GM23338 (cell line): ENCODE results near the gene CDK16. TPM values are rescaled to one million over a fixed set of nuclear protein-coding genes. Genes with fewer than 3 reads are reported as not detected.

ENCODE experiments used
- ATAC-seq: fragments of 200-7000 bp; cut with Tn5 transposase; 3 replicates; pipeline ENCODE4 v1.9.1; 2020
- DNase-seq: peaks from one replicate; pipeline ENCODE4 v3.0.0-alpha.2; 2015; ENCODE audit warnings: low spot score
- H2AFZ ChIP-seq: fragments of 200-600 bp; sonication (generic); 2 replicates; pipeline ENCODE4 v1.8.0; 2016; ENCODE audit warnings: antibody characterized with exemption, mild to moderate bottlenecking, moderate library complexity
- H3F3A ChIP-seq: fragments of 200-600 bp; sonication (generic); replicated peaks from 2 replicates; pipeline ENCODE4 v1.8.0; 2017; ENCODE audit warnings: antibody characterized with exemption, mixed run types, low read depth
- H3K27ac ChIP-seq: fragments of 200-600 bp; sonication (generic); 2 replicates; pipeline ENCODE4 v1.6.1; 2016; ENCODE audit warnings: low read depth
- H3K27me3 ChIP-seq: fragments of 200-600 bp; sonication (generic); 2 replicates; pipeline ENCODE4 v1.8.0; 2016; ENCODE audit warnings: mild to moderate bottlenecking, mixed run types, moderate library complexity; ENCODE audit not compliant: insufficient read depth
- H3K36me3 ChIP-seq: fragments of 200-600 bp; sonication (generic); 2 replicates; pipeline ENCODE4 v1.8.0; 2016; ENCODE audit warnings: mild to moderate bottlenecking; ENCODE audit not compliant: insufficient read depth
- H3K4me1 ChIP-seq: fragments of 200-600 bp; sonication (generic); 2 replicates; pipeline ENCODE4 v1.8.0; 2016; ENCODE audit warnings: mild to moderate bottlenecking, moderate library complexity; ENCODE audit not compliant: insufficient read depth
- H3K4me2 ChIP-seq: fragments of 200-600 bp; sonication (generic); 2 replicates; pipeline ENCODE4 v1.7.1; 2017; ENCODE audit warnings: mixed run types
- H3K4me3 ChIP-seq: fragments of 200-600 bp; sonication (generic); 2 replicates; pipeline ENCODE4 v1.6.1; 2016; ENCODE audit warnings: mixed run types
- H3K79me2 ChIP-seq: fragments of 200-600 bp; sonication (generic); replicated peaks from 2 replicates; pipeline ENCODE4 v1.8.0; 2017; ENCODE audit warnings: mild to moderate bottlenecking; ENCODE audit not compliant: insufficient read depth
- H3K9me2 ChIP-seq: fragments of 200-600 bp; sonication (generic); 2 replicates; pipeline ENCODE4 v1.8.0; 2017; ENCODE audit not compliant: insufficient read depth
- H4K20me1 ChIP-seq: fragments of 200-600 bp; sonication (generic); replicated peaks from 2 replicates; pipeline ENCODE4 v1.8.0; 2017; ENCODE audit warnings: mild to moderate bottlenecking; ENCODE audit not compliant: insufficient read depth
- H3K27ac Mint-ChIP-seq: 2 replicates; pipeline ENCODE4 v1.8.0; 2020; ENCODE audit warnings: inconsistent platforms, mild to moderate bottlenecking, moderate library complexity, mixed read lengths
- H3K27me3 Mint-ChIP-seq: 3 replicates; pipeline ENCODE4 v1.8.0; 2022; ENCODE audit warnings: low read depth, mild to moderate bottlenecking, moderate library complexity, mixed read lengths, inconsistent platforms; ENCODE audit not compliant: insufficient read depth, poor library complexity
- H3K36me3 Mint-ChIP-seq: 3 replicates; pipeline ENCODE4 v1.8.0; 2021; ENCODE audit warnings: low read depth, mild to moderate bottlenecking, inconsistent platforms, moderate library complexity, mixed read lengths
- H3K4me1 Mint-ChIP-seq: 3 replicates; pipeline ENCODE4 v1.8.0; 2020; ENCODE audit warnings: mild to moderate bottlenecking, inconsistent platforms, mixed read lengths
- H3K4me3 Mint-ChIP-seq: 3 replicates; pipeline ENCODE4 v1.8.0; 2021; ENCODE audit warnings: moderate library complexity, mild to moderate bottlenecking, inconsistent platforms, mixed read lengths
- H3K9me3 Mint-ChIP-seq: 3 replicates; pipeline ENCODE4 v1.8.0; 2020; ENCODE audit warnings: moderate library complexity, mild to moderate bottlenecking, inconsistent platforms, mixed read lengths
- CREB1 ChIP-seq: fragments of 250-450 bp; sonication (Bioruptor Pico); IDR thresholded peaks from 2 replicates; pipeline ENCODE4 v1.5.0; 2020; ENCODE audit warnings: low read depth, mild to moderate bottlenecking, moderate library complexity
- EZH2 ChIP-seq: fragments of 200-600 bp; sonication (generic); IDR thresholded peaks from one replicate; pipeline ENCODE4 v1.8.0; 2017; ENCODE audit warnings: antibody characterized with exemption, mild to moderate bottlenecking, low read depth; ENCODE audit not compliant: unreplicated experiment
- EZH2phosphoT487 ChIP-seq: fragments of 200-600 bp; sonication (generic); IDR thresholded peaks from one replicate; pipeline ENCODE4 v1.8.1; 2018; ENCODE audit warnings: antibody characterized with exemption; ENCODE audit not compliant: unreplicated experiment
- JUNB ChIP-seq: IDR thresholded peaks from one replicate; pipeline ENCODE4 v1.6.1; 2016; ENCODE audit warnings: antibody characterized with exemption; ENCODE audit not compliant: unreplicated experiment
- NANOG ChIP-seq: IDR thresholded peaks from 2 replicates; pipeline ENCODE4 v1.6.1; 2016; ENCODE audit warnings: antibody characterized with exemption, borderline replicate concordance
- POLR2AphosphoS5 ChIP-seq: IDR thresholded peaks from 2 replicates; pipeline ENCODE4 v1.6.1; 2016; ENCODE audit warnings: antibody characterized with exemption, low read depth
- REST ChIP-seq: IDR thresholded peaks from one replicate; pipeline ENCODE4 v1.6.1; 2018; ENCODE audit warnings: antibody characterized with exemption; ENCODE audit not compliant: unreplicated experiment
- STAT1 ChIP-seq: IDR thresholded peaks from one replicate; pipeline ENCODE4 v1.6.1; 2016; ENCODE audit warnings: antibody characterized with exemption; ENCODE audit not compliant: unreplicated experiment
- ZNF114 ChIP-seq: fragments of 250-450 bp; sonication (Bioruptor Pico); IDR thresholded peaks from 2 replicates; pipeline ENCODE4 v1.5.0; 2020; ENCODE audit warnings: mild to moderate bottlenecking, moderate library complexity
- ZNF331 ChIP-seq: fragments of 250-450 bp; sonication (Bioruptor Pico); IDR thresholded peaks from 2 replicates; pipeline ENCODE4 v1.5.0; 2020; ENCODE audit warnings: low read depth, mild to moderate bottlenecking, moderate library complexity
- polyA plus RNA-seq: library from polyadenylated mRNA; unstranded; fragments of >200 nt; fragmentation: Nextera tagmentation; extraction: Ambion mirVana; gene quantifications from 2 replicates; pipeline ENCODE4 v1.2.1, GENCODE V29; 2016
- total RNA-seq: library from RNA; depleted of rRNA; stranded (reverse); fragments of >200 nt; shearing (Covaris generic); gene quantifications from 2 replicates; pipeline ENCODE4 v1.2.3, GENCODE V29; 2014
- TF ChIP-seq, protein P1 (sequence below): IDR thresholded peaks from 2 replicates; pipeline ENCODE4 v1.6.1; 2016; ENCODE audit warnings: antibody characterized with exemption
- TF ChIP-seq, protein P2 (sequence below), 2 experiments: fragments of 200-600 bp in 1 of 2; sonication (generic) in 1 of 2; conservative IDR thresholded peaks; 2 replicates each; pipeline versions ENCODE4 v1.5.1 to v1.6.1; 2016 to 2017; ENCODE audit warnings: antibody characterized with exemption in 2 of 2, low read depth in 2 of 2, mild to moderate bottlenecking in 2 of 2, moderate library complexity in 1 of 2

CDK16 gene
- total and polyA plus RNA-seq, 2 experiments from 2014 or later: 58.9 to 158 TPM

GRCh38 chrX:47172549-47172948 lies 45.9 kb upstream of the CDK16 start:
- H3K27ac Mint-ChIP-seq: no peak overlapping the region
- Histone ChIP-seq H3K4me3 (no peak overlapping the region), H2AFZ (no peak overlapping the region), H3K9me2 (no peaks in the 10 kb centered on the region), H3K4me1 (no peaks in the 10 kb centered on the region), H3K27me3 (no peaks in the 10 kb centered on the region), H4K20me1 (no peaks in the 10 kb centered on the region), H3F3A (no peaks in the 10 kb centered on the region), H3K36me3 (0 out of 2 replicates have a peak, but pooled peaks cover 3% of the 10 kb centered on the region), H3K4me2 (no peak overlapping the region), H3K79me2 (peaks cover 3% of the 10 kb centered on the region; the same call in 1 of the 2 replicates), H3K27ac (no peak overlapping the region)
- no peaks in the 10 kb centered on the region; the same call in 2 of the 3 replicates for H3K9me3 Mint-ChIP-seq
- ATAC-seq: no peak
- H3K4me3 Mint-ChIP-seq: no peak overlapping the region
- no peaks in the 10 kb centered on the region; the same call in 2 of the 3 replicates for H3K4me1 Mint-ChIP-seq
- TF ChIP-seq REST: no peak
- H3K36me3 Mint-ChIP-seq: peaks cover 34% of the 10 kb centered on the region
- no peak for DNase-seq
- peaks cover 5% of the 10 kb centered on the region for H3K27me3 Mint-ChIP-seq

GRCh38 chrX:47172971-47173792 lies 45.3 kb upstream of the CDK16 start:
- Histone ChIP-seq H4K20me1 (no peaks in the 10 kb centered on the region), H3K4me2 (no peak overlapping the region), H2AFZ (no peak overlapping the region), H3F3A (no peaks in the 10 kb centered on the region), H3K4me3 (no peak overlapping the region), H3K4me1 (no peaks in the 10 kb centered on the region), H3K27ac (no peak overlapping the region), H3K9me2 (no peaks in the 10 kb centered on the region), H3K79me2 (0 out of 2 replicates have a peak, but pooled peaks cover 1% of the 10 kb centered on the region), H3K36me3 (0 out of 2 replicates have a peak, but pooled peaks cover 3% of the 10 kb centered on the region), H3K27me3 (no peaks in the 10 kb centered on the region)
- Mint-ChIP-seq H3K27ac (no peak overlapping the region), H3K9me3 (no peaks in the 10 kb centered on the region; the same call in 2 of the 3 replicates), H3K36me3 (peaks cover 39% of the 10 kb centered on the region), H3K27me3 (peaks cover 5% of the 10 kb centered on the region), H3K4me1 (no peaks in the 10 kb centered on the region; the same call in 2 of the 3 replicates), H3K4me3 (no peak overlapping the region)
- no peak for ATAC-seq
- no peak for DNase-seq
- TF ChIP-seq, protein P1, sequence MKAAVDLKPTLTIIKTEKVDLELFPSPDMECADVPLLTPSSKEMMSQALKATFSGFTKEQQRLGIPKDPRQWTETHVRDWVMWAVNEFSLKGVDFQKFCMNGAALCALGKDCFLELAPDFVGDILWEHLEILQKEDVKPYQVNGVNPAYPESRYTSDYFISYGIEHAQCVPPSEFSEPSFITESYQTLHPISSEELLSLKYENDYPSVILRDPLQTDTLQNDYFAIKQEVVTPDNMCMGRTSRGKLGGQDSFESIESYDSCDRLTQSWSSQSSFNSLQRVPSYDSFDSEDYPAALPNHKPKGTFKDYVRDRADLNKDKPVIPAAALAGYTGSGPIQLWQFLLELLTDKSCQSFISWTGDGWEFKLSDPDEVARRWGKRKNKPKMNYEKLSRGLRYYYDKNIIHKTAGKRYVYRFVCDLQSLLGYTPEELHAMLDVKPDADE: no peak
- no peak for TF ChIP-seq NANOG
- no peak for TF ChIP-seq POLR2AphosphoS5
- no peak for TF ChIP-seq ZNF114
- TF ChIP-seq STAT1: no peak
- no peak for TF ChIP-seq JUNB
- no peak for TF ChIP-seq REST
- no peak for TF ChIP-seq EZH2phosphoT487
- no peak for TF ChIP-seq EZH2
- no peak for TF ChIP-seq ZNF331 (CRISPR knock-in tag)
- TF ChIP-seq, protein P2, sequence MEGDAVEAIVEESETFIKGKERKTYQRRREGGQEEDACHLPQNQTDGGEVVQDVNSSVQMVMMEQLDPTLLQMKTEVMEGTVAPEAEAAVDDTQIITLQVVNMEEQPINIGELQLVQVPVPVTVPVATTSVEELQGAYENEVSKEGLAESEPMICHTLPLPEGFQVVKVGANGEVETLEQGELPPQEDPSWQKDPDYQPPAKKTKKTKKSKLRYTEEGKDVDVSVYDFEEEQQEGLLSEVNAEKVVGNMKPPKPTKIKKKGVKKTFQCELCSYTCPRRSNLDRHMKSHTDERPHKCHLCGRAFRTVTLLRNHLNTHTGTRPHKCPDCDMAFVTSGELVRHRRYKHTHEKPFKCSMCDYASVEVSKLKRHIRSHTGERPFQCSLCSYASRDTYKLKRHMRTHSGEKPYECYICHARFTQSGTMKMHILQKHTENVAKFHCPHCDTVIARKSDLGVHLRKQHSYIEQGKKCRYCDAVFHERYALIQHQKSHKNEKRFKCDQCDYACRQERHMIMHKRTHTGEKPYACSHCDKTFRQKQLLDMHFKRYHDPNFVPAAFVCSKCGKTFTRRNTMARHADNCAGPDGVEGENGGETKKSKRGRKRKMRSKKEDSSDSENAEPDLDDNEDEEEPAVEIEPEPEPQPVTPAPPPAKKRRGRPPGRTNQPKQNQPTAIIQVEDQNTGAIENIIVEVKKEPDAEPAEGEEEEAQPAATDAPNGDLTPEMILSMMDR (conservative IDR thresholded peaks at IDR 0.05; ENCODE audit: low read depth in 2 of 2): no peak
- no peak for TF ChIP-seq CREB1 (CRISPR knock-in tag)
